Dendritic cell treated with granulocyte-macrophage colony-stimulating factor and Interleukin-4, amounts not matched to agents 40 ng/mL and 50 ng/mL, for 4 days (primary cell): Measurements from ENCODE around the gene MRPL18.
"Not testable (repeated sequence)": the region's sequence is repeated elsewhere in the genome, so short reads cannot be mapped to it uniquely, and the experiment has no call there.

Experiments used
- H3K27ac Mint-ChIP-seq: one replicate; pipeline ENCODE4 v1.8.0; 2022; ENCODE audit warnings: mild to moderate bottlenecking, mixed read lengths
- H3K27me3 Mint-ChIP-seq: one replicate; pipeline ENCODE4 v1.8.0; 2022; ENCODE audit warnings: mild to moderate bottlenecking, mixed read lengths
- H3K36me3 Mint-ChIP-seq: one replicate; pipeline ENCODE4 v1.8.0; 2022; ENCODE audit warnings: low read depth, mixed read lengths
- H3K4me1 Mint-ChIP-seq: one replicate; pipeline ENCODE4 v1.8.0; 2022; ENCODE audit warnings: low read depth, mixed read lengths
- H3K4me3 Mint-ChIP-seq: one replicate; pipeline ENCODE4 v1.8.0; 2022; ENCODE audit warnings: mild to moderate bottlenecking, moderate library complexity, mixed read lengths
- H3K9me3 Mint-ChIP-seq: one replicate; pipeline ENCODE4 v1.8.0; 2022; ENCODE audit warnings: mixed read lengths
- intact Hi-C: fragments of 100-400 bp; cut with micrococcal nuclease; formaldehyde crosslinking; loops from one replicate; pipeline ENCODE4 v1.15.0; 2022

The MRPL18 gene

GRCh38 chr6:159790149-159790955 is at the start of gene MRPL18:
Gene MRPL18 (plus strand): TSS chr6:159790467. CDS start chr6:159790588, 121 bp downstream.
- no peaks in the 10 kb centered on the region for H3K9me3 Mint-ChIP-seq
- H3K27me3 Mint-ChIP-seq = no peaks in the 10 kb centered on the region
- intact Hi-C loops = loop anchor here (1.0 to 10.0 kb wide), 3 partner anchors 62 to 154 kb away; no protein-coding TSS in a partner anchor
- H3K4me1 Mint-ChIP-seq = peaks cover 36% of the 10 kb centered on the region
- H3K36me3 Mint-ChIP-seq = peaks cover 96% of the 10 kb centered on the region
- peak within 1 kb of the TSS; percentile 91 for H3K4me3 Mint-ChIP-seq
- peak within 1 kb of the TSS; percentile 88 for H3K27ac Mint-ChIP-seq

- Mint-ChIP-seq H3K4me1 (peaks cover 30% of the 10 kb centered on the region), H3K27me3 (no peaks in the 10 kb centered on the region), H3K36me3 (peaks cover 89% of the 10 kb centered on the region), H3K4me3 (no peak overlapping the region), H3K9me3 (no peaks in the 10 kb centered on the region), H3K27ac (no peak overlapping the region)
- intact Hi-C loops = loop anchor here (5.0 kb wide), 1 partner anchor 50 kb away; the partner anchor contains the start of gene SOD2
Observed at GRCh38 chr6:159742165-159742564, 48.1 kb upstream of the MRPL18 start.

GRCh38 chr6:159745081-159745480 is 45.2 kb upstream of the MRPL18 start:
- peak overlapping the region; percentile 2 for H3K27ac Mint-ChIP-seq
- H3K36me3 Mint-ChIP-seq = peaks cover 99% of the 10 kb centered on the region
- no peaks in the 10 kb centered on the region for H3K9me3 Mint-ChIP-seq
- H3K4me1 Mint-ChIP-seq = peaks cover 19% of the 10 kb centered on the region
- no peak overlapping the region for H3K4me3 Mint-ChIP-seq
- H3K27me3 Mint-ChIP-seq = no peaks in the 10 kb centered on the region
- intact Hi-C loops = no loop called here

- Mint-ChIP-seq H3K4me3 (no peak overlapping the region), H3K27me3 (no peaks in the 10 kb centered on the region), H3K9me3 (no peaks in the 10 kb centered on the region), H3K4me1 (peaks cover 19% of the 10 kb centered on the region), H3K27ac (no peak overlapping the region), H3K36me3 (peaks cover 95% of the 10 kb centered on the region)
- intact Hi-C loops = no loop called here
Observed at GRCh38 chr6:159746759-159747158, 43.5 kb upstream of the MRPL18 start.

GRCh38 chr6:159748127-159748526 is 42.1 kb upstream of the MRPL18 start:
- H3K4me3 Mint-ChIP-seq, H3K27ac Mint-ChIP-seq, H3K9me3 Mint-ChIP-seq, H3K27me3 Mint-ChIP-seq, intact Hi-C loops: not testable (repeated sequence)
- Mint-ChIP-seq H3K4me1 (peaks cover 19% of the 10 kb centered on the region), H3K36me3 (peaks cover 94% of the 10 kb centered on the region)

- intact Hi-C loops = loop anchor here (5.0 kb wide), 1 partner anchor 36 kb away; the partner anchor contains the start of gene TCP1
- Mint-ChIP-seq H3K36me3 (peaks cover 93% of the 10 kb centered on the region), H3K27ac (no peak overlapping the region)
Observed at GRCh38 chr6:159751448-159751847, 38.8 kb upstream of the MRPL18 start.

GRCh38 chr6:159753081-159753872 is 37.0 kb upstream of the MRPL18 start:
- H3K9me3 Mint-ChIP-seq = no peaks in the 10 kb centered on the region
- H3K4me1 Mint-ChIP-seq = peaks cover under 1% of the 10 kb centered on the region
- H3K27ac Mint-ChIP-seq = no peak overlapping the region
- H3K4me3 Mint-ChIP-seq = no peak overlapping the region
- intact Hi-C loops = loop anchor here (5.0 kb wide), 1 partner anchor 34 kb away; the partner anchor contains the start of gene TCP1
- H3K36me3 Mint-ChIP-seq = peaks cover 93% of the 10 kb centered on the region
- H3K27me3 Mint-ChIP-seq = no peaks in the 10 kb centered on the region

More at GRCh38 chr6:159751448-159751847, 38.8 kb upstream of the MRPL18 start:
- no peaks in the 10 kb centered on the region for H3K9me3 Mint-ChIP-seq
- no peaks in the 10 kb centered on the region for H3K27me3 Mint-ChIP-seq
- H3K4me3 Mint-ChIP-seq = no peak overlapping the region
- no peaks in the 10 kb centered on the region for H3K4me1 Mint-ChIP-seq

- no peak overlapping the region for H3K27ac Mint-ChIP-seq
- H3K27me3 Mint-ChIP-seq = no peaks in the 10 kb centered on the region
- H3K4me1 Mint-ChIP-seq = peaks cover 5% of the 10 kb centered on the region
- H3K4me3 Mint-ChIP-seq = no peak overlapping the region
- H3K36me3 Mint-ChIP-seq = peaks cover 90% of the 10 kb centered on the region
- no peaks in the 10 kb centered on the region for H3K9me3 Mint-ChIP-seq
- intact Hi-C loops = loop anchor here (5.0 kb wide), 1 partner anchor 33 kb away; the partner anchor contains the start of gene TCP1
Observed at GRCh38 chr6:159754401-159754800, 35.9 kb upstream of the MRPL18 start.

- Mint-ChIP-seq H3K27ac (no peak overlapping the region), H3K36me3 (peaks cover 88% of the 10 kb centered on the region), H3K4me1 (peaks cover 12% of the 10 kb centered on the region), H3K4me3 (no peak overlapping the region), H3K27me3 (no peaks in the 10 kb centered on the region), H3K9me3 (no peaks in the 10 kb centered on the region)
- intact Hi-C loops = loop anchor here (5.0 kb wide), 1 partner anchor 32 kb away; the partner anchor contains the start of gene TCP1
Observed at GRCh38 chr6:159754959-159755914, 35.0 kb upstream of the MRPL18 start.

- intact Hi-C loops = no loop called here
- Mint-ChIP-seq H3K27me3 (no peaks in the 10 kb centered on the region), H3K4me1 (peaks cover 23% of the 10 kb centered on the region), H3K27ac (no peak overlapping the region), H3K4me3 (no peak overlapping the region), H3K9me3 (no peaks in the 10 kb centered on the region), H3K36me3 (peaks cover 89% of the 10 kb centered on the region)
Observed at GRCh38 chr6:159756508-159756907, 33.8 kb upstream of the MRPL18 start.

GRCh38 chr6:159758031-159759001 is 32.0 kb upstream of the MRPL18 start:
- intact Hi-C loops = no loop called here
- peaks cover 32% of the 10 kb centered on the region for H3K4me1 Mint-ChIP-seq
- peaks cover 91% of the 10 kb centered on the region for H3K36me3 Mint-ChIP-seq
- H3K9me3 Mint-ChIP-seq = no peaks in the 10 kb centered on the region
- H3K27me3 Mint-ChIP-seq = no peaks in the 10 kb centered on the region
- H3K27ac Mint-ChIP-seq = no peak overlapping the region
- H3K4me3 Mint-ChIP-seq = no peak overlapping the region

GRCh38 chr6:159759645-159760044 is 30.6 kb upstream of the MRPL18 start:
- no peak overlapping the region for H3K4me3 Mint-ChIP-seq
- no peaks in the 10 kb centered on the region for H3K27me3 Mint-ChIP-seq
- peaks cover 39% of the 10 kb centered on the region for H3K4me1 Mint-ChIP-seq
- intact Hi-C loops = loop anchor here (2.0 kb wide), 1 partner anchor 31 kb away; no protein-coding TSS in a partner anchor
- H3K36me3 Mint-ChIP-seq = peaks cover 89% of the 10 kb centered on the region
- H3K9me3 Mint-ChIP-seq = no peaks in the 10 kb centered on the region
- no peak overlapping the region for H3K27ac Mint-ChIP-seq
